Testis (tissue), 3 donors: ENCODE results near the gene C19orf25. TPM values are rescaled to one million over a fixed set of nuclear protein-coding genes. Genes with fewer than 3 reads are reported as not detected.

Experiments used
- DNase-seq: peaks from one replicate; pipeline ENCODE4 v3.0.0-alpha.2; 2019
- H3K27ac ChIP-seq, 2 donors: fragments of 200-600 bp; sonication (generic); one replicate each; pipeline ENCODE4 v1.5.1; 2019
- H3K27me3 ChIP-seq: fragments of 200-600 bp; sonication (generic); one replicate; pipeline ENCODE4 v1.5.1; 2019
- H3K36me3 ChIP-seq: fragments of 200-600 bp; sonication (generic); one replicate; pipeline ENCODE4 v1.5.1; 2017; ENCODE audit warnings: low read depth; ENCODE audit errors: missing control alignments
- H3K4me1 ChIP-seq: fragments of 200-600 bp; sonication (generic); one replicate; pipeline ENCODE4 v1.5.1; 2019
- H3K4me3 ChIP-seq, 2 donors: fragments of 200-600 bp; sonication (generic); one replicate each; pipeline ENCODE4 v1.5.1; 2017 to 2019
- H3K9me3 ChIP-seq: fragments of 200-600 bp; sonication (generic); one replicate; pipeline ENCODE4 v1.5.1; 2017
- POLR2A ChIP-seq: fragments of 450-650 bp; IDR thresholded peaks from one replicate; pipeline ENCODE4 v1.6.1; 2017; ENCODE audit warnings: antibody characterized with exemption, mild to moderate bottlenecking, moderate library complexity
- WGBS, 2 donors: methylation state at CpG; one replicate each; pipeline ENCODE4 v1.1.5; 2018; 5-methylcytosine and 5-hydroxymethylcytosine counted together
- intact Hi-C: fragments of 100-400 bp; cut with DNase I; formaldehyde crosslinking; loops from one replicate; pipeline ENCODE4 v1.15.1; 2023; ENCODE audit warnings: low total_unique reads
- polyA plus RNA-seq: library from polyadenylated mRNA; stranded (reverse); fragments of 350-450 nt; fragmentation: Illumina TruSeq; extraction: RNeasy Lipid Tissue Mini Kit (QIAGEN cat#74804); gene quantifications from one replicate; pipeline ENCODE4 v1.2.3, GENCODE V29; 2014; ENCODE audit warnings: low read depth, low replicate concordance; ENCODE audit not compliant: insufficient read depth
- total RNA-seq, 2 donors: library from RNA; depleted of rRNA; stranded (reverse); fragments of >200 nt; gene quantifications; one replicate each; pipeline ENCODE4 v1.2.3, GENCODE V29; 2016
- TF ChIP-seq, protein P1 (sequence below), 3 experiments: fragments of 450-650 bp in 2 of 3; fragments of 200-600 bp in 1 of 3; sonication (generic) in 1 of 3; IDR thresholded peaks; one replicate each; pipeline ENCODE4 v1.5.1; 2016 to 2019; ENCODE audit warnings: antibody characterized with exemption in 3 of 3, mild to moderate bottlenecking in 2 of 3, moderate library complexity in 1 of 3

C19orf25 gene
- total and polyA plus RNA-seq, 3 donors from 2014 or later, result 39.3 to 72.5 (median 55.4) TPM

DNA sequence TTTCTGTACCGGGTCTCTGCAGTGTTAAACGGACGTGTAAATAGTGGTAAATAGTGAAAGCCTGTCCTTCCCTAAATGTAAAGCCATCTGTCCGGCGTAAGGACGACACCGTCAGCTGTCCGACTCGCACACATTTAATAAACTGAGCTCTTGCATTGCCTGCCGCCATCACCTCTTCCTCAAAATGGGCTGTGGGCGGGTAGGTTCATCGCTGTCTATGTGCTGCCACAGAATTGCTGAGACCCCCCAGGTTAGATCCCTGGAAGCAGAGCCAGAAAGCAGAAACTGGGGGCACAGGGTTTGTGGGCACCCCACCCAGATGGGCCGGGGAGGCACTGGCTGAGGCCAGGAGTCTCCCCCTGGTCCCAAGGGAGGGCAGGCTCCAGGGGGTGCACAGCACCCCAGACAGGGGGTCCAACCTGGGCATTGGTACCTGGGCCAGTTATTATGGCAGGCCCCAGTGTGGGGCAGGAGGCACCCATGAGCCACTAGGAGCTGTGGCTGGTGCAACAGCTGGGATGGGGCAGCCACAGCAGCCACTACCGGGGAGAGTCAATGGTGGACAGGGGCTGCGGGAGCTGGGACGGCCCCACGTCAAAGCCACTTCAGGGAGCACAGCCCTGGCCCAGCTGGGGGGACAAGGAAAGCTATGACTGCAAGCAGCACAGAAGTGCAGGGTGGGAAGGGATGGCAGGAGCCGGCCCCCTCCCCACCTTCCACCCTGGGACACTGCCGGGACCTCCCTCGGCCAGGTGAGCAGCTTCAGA is 5.7 kb downstream of the C19orf25 start:
- peaks cover 22% of the 10 kb centered on the region for H3K4me1 ChIP-seq
- no peak overlapping the region for H3K4me3 ChIP-seq
- TF ChIP-seq, protein P1, sequence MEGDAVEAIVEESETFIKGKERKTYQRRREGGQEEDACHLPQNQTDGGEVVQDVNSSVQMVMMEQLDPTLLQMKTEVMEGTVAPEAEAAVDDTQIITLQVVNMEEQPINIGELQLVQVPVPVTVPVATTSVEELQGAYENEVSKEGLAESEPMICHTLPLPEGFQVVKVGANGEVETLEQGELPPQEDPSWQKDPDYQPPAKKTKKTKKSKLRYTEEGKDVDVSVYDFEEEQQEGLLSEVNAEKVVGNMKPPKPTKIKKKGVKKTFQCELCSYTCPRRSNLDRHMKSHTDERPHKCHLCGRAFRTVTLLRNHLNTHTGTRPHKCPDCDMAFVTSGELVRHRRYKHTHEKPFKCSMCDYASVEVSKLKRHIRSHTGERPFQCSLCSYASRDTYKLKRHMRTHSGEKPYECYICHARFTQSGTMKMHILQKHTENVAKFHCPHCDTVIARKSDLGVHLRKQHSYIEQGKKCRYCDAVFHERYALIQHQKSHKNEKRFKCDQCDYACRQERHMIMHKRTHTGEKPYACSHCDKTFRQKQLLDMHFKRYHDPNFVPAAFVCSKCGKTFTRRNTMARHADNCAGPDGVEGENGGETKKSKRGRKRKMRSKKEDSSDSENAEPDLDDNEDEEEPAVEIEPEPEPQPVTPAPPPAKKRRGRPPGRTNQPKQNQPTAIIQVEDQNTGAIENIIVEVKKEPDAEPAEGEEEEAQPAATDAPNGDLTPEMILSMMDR (IDR thresholded peaks at IDR 0.05), result no peak
- no peak for TF ChIP-seq POLR2A
- no peaks in the 10 kb centered on the region for H3K9me3 ChIP-seq
- H3K27me3 ChIP-seq, result no peaks in the 10 kb centered on the region
- no peak overlapping the region for H3K27ac ChIP-seq
- intact Hi-C loops, result no loop called here
- H3K36me3 ChIP-seq, result no peaks in the 10 kb centered on the region
- DNase-seq, result no peak
- 73 to 88% methylated on average over 13 to 20 of the region's 20 CpGs for WGBS, 2 donors

DNA sequence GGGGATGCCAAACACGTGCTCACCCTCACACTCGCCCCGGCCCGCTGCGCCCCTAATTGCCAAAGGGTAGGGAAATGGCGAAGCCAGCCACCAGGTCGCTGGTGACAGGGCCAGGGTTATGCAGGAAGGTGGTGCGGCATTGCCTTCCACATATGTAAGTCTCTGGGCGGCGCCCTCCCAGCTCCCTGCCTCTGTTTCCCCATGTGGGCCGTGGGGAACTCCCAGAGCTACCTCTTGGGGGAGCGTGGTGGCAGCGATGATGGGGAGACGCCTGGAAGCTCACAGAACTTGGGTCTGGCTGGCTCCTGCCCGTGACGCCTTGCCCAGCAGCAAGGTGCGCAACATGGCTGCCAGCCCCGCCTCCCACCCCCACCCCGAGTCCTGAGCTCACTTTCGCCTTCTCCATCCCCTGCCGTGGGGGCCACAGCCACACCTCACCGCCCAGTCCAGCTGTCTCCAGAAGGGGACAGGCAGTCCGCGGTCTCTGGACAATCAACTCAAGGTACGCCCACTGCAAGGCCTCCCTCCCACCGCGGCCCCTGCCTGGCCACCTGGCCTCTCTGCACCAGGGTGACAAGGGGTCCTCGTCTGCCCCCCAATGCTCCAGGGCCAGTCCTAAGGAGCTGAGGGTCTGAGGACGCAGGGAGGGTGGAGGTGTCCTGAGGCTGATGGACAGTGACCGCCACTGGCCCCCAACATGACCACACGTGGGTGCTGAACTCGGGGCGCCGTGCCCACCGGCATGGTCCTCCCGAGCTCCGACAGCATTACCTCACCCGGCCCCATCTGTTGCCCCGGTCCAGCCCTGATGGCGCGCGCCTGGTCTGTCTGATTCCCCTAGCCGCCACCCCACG is 6.6 kb downstream of the C19orf25 start:
- Histone ChIP-seq H3K4me1 (peaks cover 18% of the 10 kb centered on the region), H3K9me3 (no peaks in the 10 kb centered on the region), H3K27me3 (no peaks in the 10 kb centered on the region), H3K4me3 (no peak overlapping the region), H3K36me3 (no peaks in the 10 kb centered on the region), H3K27ac (no peak overlapping the region)
- DNase-seq, result no peak
- TF ChIP-seq, protein P1 (IDR thresholded peaks at IDR 0.05), result no peak
- no peak for TF ChIP-seq POLR2A
- intact Hi-C loops, result no loop called here
- 69 to 76% methylated on average over 12 to 41 of the region's 44 CpGs for WGBS, 2 donors

DNA sequence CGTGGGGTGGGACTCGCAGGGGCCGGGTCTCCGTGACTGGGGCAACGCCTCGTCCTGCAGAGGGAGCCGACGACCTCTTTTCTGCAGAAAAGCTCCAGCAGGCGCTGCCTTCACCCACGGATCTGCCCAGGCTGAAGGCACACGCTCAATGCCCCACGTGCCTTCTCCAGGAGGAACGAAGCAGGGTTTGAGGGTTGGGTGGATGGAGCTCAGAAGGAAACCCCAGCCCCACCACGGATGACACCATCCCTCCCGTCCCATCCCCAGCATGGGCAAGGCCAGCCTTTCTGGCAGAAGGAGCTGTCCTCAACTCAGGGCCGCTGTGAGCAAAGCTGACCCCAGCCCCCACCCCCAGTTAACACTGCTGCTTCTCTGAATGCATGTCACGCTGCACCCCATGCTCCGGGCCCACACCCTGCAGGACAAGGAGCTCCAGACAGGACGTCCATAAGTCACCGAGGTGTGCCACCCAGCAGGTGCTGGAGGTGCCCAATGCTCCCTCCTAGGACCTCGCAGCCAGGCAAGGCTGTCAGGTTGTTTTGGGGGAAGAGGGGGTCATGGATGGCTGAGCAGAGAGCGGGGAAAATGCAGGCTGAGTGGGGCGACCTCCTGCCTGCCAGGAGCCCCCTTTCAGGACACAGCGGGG is 7.4 kb downstream of the C19orf25 start:
- no peaks in the 10 kb centered on the region for H3K36me3 ChIP-seq
- no peak overlapping the region for H3K4me3 ChIP-seq
- intact Hi-C loops, result no loop called here
- no peaks in the 10 kb centered on the region for H3K27me3 ChIP-seq
- WGBS, 2 donors, result 49 to 53% methylated on average over 12 to 24 of the region's 24 CpGs
- TF ChIP-seq POLR2A, result no peak
- TF ChIP-seq, protein P1 (IDR thresholded peaks at IDR 0.05), result peak in 1 of 3 experiments; percentile 15
- no peak overlapping the region for H3K27ac ChIP-seq
- peaks cover 18% of the 10 kb centered on the region for H3K4me1 ChIP-seq
- no peaks in the 10 kb centered on the region for H3K9me3 ChIP-seq
- DNase-seq, result no peak

GRCh38 chr19:1471010-1471514 is 8.0 kb downstream of the C19orf25 start:
- Histone ChIP-seq H3K27ac (no peak overlapping the region), H3K36me3 (no peaks in the 10 kb centered on the region), H3K4me3 (peak overlapping the region; percentile 26 to 39), H3K9me3 (no peaks in the 10 kb centered on the region), H3K27me3 (no peaks in the 10 kb centered on the region), H3K4me1 (peaks cover 18% of the 10 kb centered on the region)
- no peak for DNase-seq
- no peak for TF ChIP-seq POLR2A
- TF ChIP-seq, protein P1 (IDR thresholded peaks at IDR 0.05), result no peak
- intact Hi-C loops, result no loop called here
- WGBS, 2 donors, result 17 to 37% methylated on average over 2 to 28 of the region's 28 CpGs
